Right lobe of liver (tissue), 6 donors: ENCODE measurements around the gene GNAQ. TPM values are rescaled to one million over a fixed set of nuclear protein-coding genes. Genes with fewer than 3 reads are reported as not detected.
A peak's percentile ranks its signal among the peaks of the same experiment; 100 is the strongest.

Experiments
- ATAC-seq, 4 donors: fragments of 200-7000 bp; cut with Tn5 transposase; one replicate each; pipeline ENCODE4 v1.9.1; 2020; ENCODE audit warnings: mild to moderate bottlenecking in 4 of 4, moderate library complexity in 4 of 4
- DNase-seq, 3 donors: peaks; one replicate each; pipeline ENCODE4 v3.0.0-alpha.2; 2020
- H3K27ac ChIP-seq, 3 donors: fragments of 200-600 bp; one replicate each; pipeline ENCODE4 v1.8.0; 2022
- H3K27me3 ChIP-seq, 2 donors: fragments of 200-600 bp; one replicate each; pipeline ENCODE4 v1.8.0; 2022
- H3K36me3 ChIP-seq, 4 donors: fragments of 200-600 bp; sonication (generic) in 1 of 4; one replicate each; pipeline versions ENCODE4 v1.5.1 to v1.8.0; 2017 to 2022; ENCODE audit warnings: control low read depth in 1 of 4
- H3K4me1 ChIP-seq, 4 donors: fragments of 200-600 bp; sonication (generic) in 1 of 4; one replicate each; pipeline versions ENCODE4 v1.5.1 to v1.8.0; 2017 to 2022; ENCODE audit warnings: control low read depth in 1 of 4
- H3K4me3 ChIP-seq, 3 donors: fragments of 200-600 bp; one replicate each; pipeline ENCODE4 v1.8.0; 2022
- H3K9me3 ChIP-seq, 4 donors: fragments of 200-600 bp; sonication (generic) in 1 of 4; one replicate each; pipeline versions ENCODE4 v1.5.1 to v1.8.0; 2017 to 2022; ENCODE audit warnings: control low read depth in 1 of 4
- POLR2A ChIP-seq: fragments of 450-650 bp; IDR thresholded peaks from one replicate; pipeline ENCODE4 v1.6.1; 2017; ENCODE audit warnings: antibody characterized with exemption, mild to moderate bottlenecking
- WGBS: methylation state at CpG from one replicate; pipeline ENCODE4 v1.1.6; 2018; ENCODE audit warnings: low coverage, low lambda C conversion rate; ENCODE audit not compliant: insufficient coverage; ENCODE audit errors: missing lambda C conversion rate; 5-methylcytosine and 5-hydroxymethylcytosine counted together
- intact Hi-C, 2 donors: fragments of 100-400 bp; cut with DNase I; formaldehyde crosslinking; loops; one replicate each; pipeline versions ENCODE4 v1.11.2 to v1.14.1; 2022
- total RNA-seq, 6 experiments: library from RNA; depleted of rRNA in 2 of 6; stranded (reverse); fragments of >200 nt in 2 of 6; fragmentation: NEBNext Ultra II Directional in 3 of 6; extraction: Animal tissue kit (Norgen Biotek cat#: 25700) in 3 of 6; gene quantifications; one replicate each; pipeline versions ENCODE4 v1.1.0 to v1.2.4, GENCODE V29; 2016 to 2023
- TF ChIP-seq, protein P1 (sequence below), 4 donors: fragments of 200-600 bp in 3 of 4; fragments of 450-650 bp in 1 of 4; IDR thresholded peaks; one replicate each; pipeline versions ENCODE4 v1.5.1 to v1.8.0; 2016 to 2022; ENCODE audit warnings: antibody characterized with exemption in 4 of 4, mild to moderate bottlenecking in 2 of 4
- donor health status: DM: no; HTN: yes; CAD: no.
- donor health status: DM: no; HTN: no; CAD: no.
- donor health status: DM: no; HTN: no; CAD: no.
- donor health status: DM: no; HTN: yes; CAD: no.
- donor health status: DM: no; HTN: yes; CAD: no.

GNAQ gene
- total RNA-seq, 6 experiments from 2014 or later = 15.8 to 28.7 (median 21.6) TPM

DNA sequence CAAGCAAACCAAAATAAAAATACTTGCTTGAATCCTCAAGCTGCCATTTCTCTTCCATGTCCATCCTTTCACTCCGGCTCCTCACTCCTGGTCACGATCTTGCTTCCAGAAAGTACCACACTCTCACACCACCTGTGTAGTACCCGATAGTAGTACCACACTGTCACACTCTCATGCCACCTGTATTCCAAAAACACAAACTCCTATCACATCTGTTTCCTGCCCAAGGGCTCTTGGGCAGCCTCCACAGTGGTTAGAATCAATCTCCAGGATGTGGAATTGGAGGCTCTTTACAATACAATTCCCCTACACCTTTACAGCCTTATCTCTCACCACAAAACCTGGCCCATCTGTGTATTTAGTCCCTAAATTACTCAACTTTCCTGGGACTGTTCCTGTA lies 130.6 kb downstream of the GNAQ start:
- WGBS = 79% methylated on average over 3 of the region's 3 CpGs
- no peaks in the 10 kb centered on the region for H3K36me3 ChIP-seq
- DNase-seq (no peak), ATAC-seq (no peak)
- no peaks in the 10 kb centered on the region for H3K9me3 ChIP-seq
- intact Hi-C loops = no loop called here
- H3K27ac ChIP-seq = no peak overlapping the region
- H3K4me3 ChIP-seq = no peak overlapping the region
- no peaks in the 10 kb centered on the region for H3K4me1 ChIP-seq
- no peaks in the 10 kb centered on the region for H3K27me3 ChIP-seq
- TF ChIP-seq, protein P1, sequence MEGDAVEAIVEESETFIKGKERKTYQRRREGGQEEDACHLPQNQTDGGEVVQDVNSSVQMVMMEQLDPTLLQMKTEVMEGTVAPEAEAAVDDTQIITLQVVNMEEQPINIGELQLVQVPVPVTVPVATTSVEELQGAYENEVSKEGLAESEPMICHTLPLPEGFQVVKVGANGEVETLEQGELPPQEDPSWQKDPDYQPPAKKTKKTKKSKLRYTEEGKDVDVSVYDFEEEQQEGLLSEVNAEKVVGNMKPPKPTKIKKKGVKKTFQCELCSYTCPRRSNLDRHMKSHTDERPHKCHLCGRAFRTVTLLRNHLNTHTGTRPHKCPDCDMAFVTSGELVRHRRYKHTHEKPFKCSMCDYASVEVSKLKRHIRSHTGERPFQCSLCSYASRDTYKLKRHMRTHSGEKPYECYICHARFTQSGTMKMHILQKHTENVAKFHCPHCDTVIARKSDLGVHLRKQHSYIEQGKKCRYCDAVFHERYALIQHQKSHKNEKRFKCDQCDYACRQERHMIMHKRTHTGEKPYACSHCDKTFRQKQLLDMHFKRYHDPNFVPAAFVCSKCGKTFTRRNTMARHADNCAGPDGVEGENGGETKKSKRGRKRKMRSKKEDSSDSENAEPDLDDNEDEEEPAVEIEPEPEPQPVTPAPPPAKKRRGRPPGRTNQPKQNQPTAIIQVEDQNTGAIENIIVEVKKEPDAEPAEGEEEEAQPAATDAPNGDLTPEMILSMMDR (IDR thresholded peaks at IDR 0.05) = no peak
- no peak for TF ChIP-seq POLR2A

- Histone ChIP-seq H3K4me1 (no peaks in the 10 kb centered on the region), H3K4me3 (no peak overlapping the region), H3K27me3 (no peaks in the 10 kb centered on the region), H3K36me3 (no peaks in the 10 kb centered on the region), H3K9me3 (no peaks in the 10 kb centered on the region), H3K27ac (no peak overlapping the region)
- WGBS = 96% methylated on average over 5 of the region's 6 CpGs
- ATAC-seq (no peak), DNase-seq (no peak)
- TF ChIP-seq POLR2A = no peak
- TF ChIP-seq, protein P1 (IDR thresholded peaks at IDR 0.05) = no peak
- intact Hi-C loops = no loop called here
Observed at GRCh38 chr9:77899679-77900354, 131.8 kb downstream of the GNAQ start.

DNA sequence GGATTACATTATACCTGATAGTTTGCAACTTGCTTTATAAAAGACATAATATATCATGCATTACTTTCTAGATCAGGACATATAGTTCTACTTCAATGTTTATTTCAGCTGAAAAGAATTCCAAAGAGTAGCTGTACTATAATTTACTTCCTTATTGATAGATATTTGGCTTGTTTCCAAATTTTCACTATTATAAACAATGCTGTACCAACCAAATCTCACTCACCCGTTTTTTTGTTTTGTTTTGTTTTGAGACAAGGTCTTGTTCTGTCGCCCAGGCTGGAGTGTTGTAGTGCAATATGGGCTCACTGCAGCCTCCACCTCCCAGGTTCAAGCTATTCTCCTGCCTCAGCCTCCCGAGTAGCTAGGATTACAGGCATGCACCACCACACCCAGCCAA lies 132.7 kb downstream of the GNAQ start:
- ATAC-seq (no peak), DNase-seq (no peak)
- Histone ChIP-seq H3K27me3 (no peaks in the 10 kb centered on the region), H3K9me3 (no peaks in the 10 kb centered on the region), H3K36me3 (no peaks in the 10 kb centered on the region), H3K4me1 (no peaks in the 10 kb centered on the region), H3K27ac (no peak overlapping the region), H3K4me3 (no peak overlapping the region)
- 53% methylated on average over 3 of the region's 3 CpGs for WGBS
- intact Hi-C loops = no loop called here
- TF ChIP-seq POLR2A = no peak
- TF ChIP-seq, protein P1 (IDR thresholded peaks at IDR 0.05) = no peak

- WGBS = 72% methylated on average over 6 of the region's 8 CpGs
- TF ChIP-seq POLR2A = no peak
- TF ChIP-seq, protein P1 (IDR thresholded peaks at IDR 0.05) = peak in 3 of 4 donors; percentile 10 to 14 (median 12)
- DNase-seq (no peak), ATAC-seq (peak in 1 of 4 donors; percentile 30)
- Histone ChIP-seq H3K36me3 (no peaks in the 10 kb centered on the region), H3K4me3 (no peak overlapping the region), H3K27ac (no peak overlapping the region), H3K4me1 (no peaks in the 10 kb centered on the region), H3K27me3 (no peaks in the 10 kb centered on the region), H3K9me3 (no peaks in the 10 kb centered on the region)
- intact Hi-C loops = no loop called here
Observed at GRCh38 chr9:77896938-77897667, 134.5 kb downstream of the GNAQ start.
